Caco-2 (cell line): ENCODE measurements around the gene ADAT2. TPM values are rescaled to one million over a fixed set of nuclear protein-coding genes. Genes with fewer than 3 reads are reported as not detected.

Source experiments
- BruUV-seq: library from RNA; stranded (reverse); fragments of 400-500 nt; replicated peaks from 2 replicates; lab custom pipeline; 2021; lab: Mats Ljungman, UMichigan
- CTCF ChIA-PET: fragments of 300-600 bp; sonication (Branson Sonifier 250); formaldehyde crosslinking; loops from one replicate; lab custom pipeline; 2022; ENCODE audit warnings: antibody characterized with exemption; lab: Charles Lee
- POLR2A ChIA-PET: fragments of 300-600 bp; sonication (Branson Sonifier 250); formaldehyde crosslinking; loops from one replicate; lab custom pipeline; 2022; ENCODE audit warnings: antibody characterized with exemption; lab: Charles Lee
- DNase-seq, 2 experiments: peaks; one replicate each; pipeline versions ENCODE4 v3.0.0 to v3.0.0-alpha.2; 2020 to 2022
- H3K27me3 ChIP-seq: replicated peaks from 2 replicates; pipeline ENCODE4 v1.6.0; 2011; ENCODE audit warnings: low read length; ENCODE audit not compliant: control insufficient read depth, insufficient read depth
- H3K36me3 ChIP-seq: 2 replicates; pipeline ENCODE4 v1.5.1; 2011; ENCODE audit warnings: low read length; ENCODE audit not compliant: control insufficient read depth, insufficient read depth
- H3K4me1 ChIP-seq: fragments of 250-450 bp; sonication (Bioruptor Pico); 2 replicates; pipeline ENCODE4 v1.5.1; 2020; ENCODE audit warnings: mild to moderate bottlenecking
- H3K4me3 ChIP-seq: 2 replicates; pipeline ENCODE4 v1.5.1; 2011; ENCODE audit warnings: low read depth, mild to moderate bottlenecking, control low read depth, low read length
- H3K9me3 ChIP-seq: fragments of 250-450 bp; sonication (Bioruptor Pico); 2 replicates; pipeline ENCODE4 v1.5.1; 2020; ENCODE audit warnings: mild to moderate bottlenecking, moderate library complexity
- H3K27ac Mint-ChIP-seq: one replicate; pipeline ENCODE4 v1.8.0; 2022; ENCODE audit warnings: mixed read lengths; ENCODE audit not compliant: unreplicated experiment
- H3K27me3 Mint-ChIP-seq: one replicate; pipeline ENCODE4 v1.8.0; 2022; ENCODE audit warnings: mixed read lengths; ENCODE audit not compliant: insufficient read depth, unreplicated experiment
- H3K36me3 Mint-ChIP-seq: one replicate; pipeline ENCODE4 v1.8.0; 2022; ENCODE audit warnings: mild to moderate bottlenecking, mixed read lengths; ENCODE audit not compliant: insufficient read depth, unreplicated experiment
- H3K4me1 Mint-ChIP-seq: one replicate; pipeline ENCODE4 v1.8.0; 2022; ENCODE audit warnings: low read depth, mixed read lengths; ENCODE audit not compliant: unreplicated experiment
- H3K4me3 Mint-ChIP-seq: one replicate; pipeline ENCODE4 v1.8.0; 2022; ENCODE audit warnings: mild to moderate bottlenecking, moderate library complexity, mixed read lengths; ENCODE audit not compliant: unreplicated experiment
- H3K9me3 Mint-ChIP-seq: one replicate; pipeline ENCODE4 v1.8.0; 2022; ENCODE audit warnings: mixed read lengths; ENCODE audit not compliant: unreplicated experiment
- CTCF ChIP-seq, 2 experiments: fragments of 200-600 bp in 1 of 2; IDR thresholded peaks; 1 replicate in 1 of 2; 2 replicates in 1 of 2; pipeline versions ENCODE4 v1.5.1 to v1.8.0; 2011 to 2022; ENCODE audit warnings: antibody characterized with exemption in 1 of 2, control low read depth in 1 of 2, inconsistent platforms in 1 of 2, low read depth in 1 of 2, low read length in 1 of 2, mild to moderate bottlenecking in 1 of 2, moderate library complexity in 1 of 2; ENCODE audit not compliant: insufficient read depth in 1 of 2, severe bottlenecking in 1 of 2, unreplicated experiment in 1 of 2
- intact Hi-C: fragments of 100-400 bp; cut with micrococcal nuclease; formaldehyde crosslinking; loops from one replicate; pipeline ENCODE4 v1.10.0; 2022; ENCODE audit not compliant: unreplicated experiment
- total RNA-seq: library from RNA; stranded (reverse); gene quantifications from 2 replicates; pipeline ENCODE4 v1.2.3, GENCODE V29; 2022

Gene ADAT2
- total RNA-seq, 1 experiment from 2014 or later = 12.7 TPM

GRCh38 chr6:143465546-143465945 lies 15.1 kb upstream of the ADAT2 start:
- BruUV-seq = no TSS peak
- no peak for TF ChIP-seq CTCF (IDR thresholded peaks at IDR 0.05; ENCODE audit: insufficient read depth in 1 of 2, low read depth in 1 of 2, low read length in 1 of 2, severe bottlenecking in 1 of 2, unreplicated experiment in 1 of 2)
- no peaks in the 10 kb centered on the region for H3K27me3 ChIP-seq
- no peak overlapping the region for H3K27ac Mint-ChIP-seq
- no peaks in the 10 kb centered on the region for H3K9me3 ChIP-seq
- no peaks in the 10 kb centered on the region for H3K27me3 Mint-ChIP-seq
- H3K4me1 Mint-ChIP-seq = no peaks in the 10 kb centered on the region
- no peaks in the 10 kb centered on the region for H3K4me1 ChIP-seq
- H3K4me3 ChIP-seq = no peak overlapping the region
- H3K9me3 Mint-ChIP-seq = no peaks in the 10 kb centered on the region
- peaks cover 14% of the 10 kb centered on the region for H3K36me3 Mint-ChIP-seq
- H3K4me3 Mint-ChIP-seq = no peak overlapping the region
- H3K36me3 ChIP-seq = no peaks in the 10 kb centered on the region; the same call in 1 of the 2 replicates
- CTCF ChIA-PET = no interaction called here
- intact Hi-C loops = no loop called here
- DNase-seq = no peak
- POLR2A ChIA-PET = no interaction called here

- no peaks in the 10 kb centered on the region; the same call in 1 of the 2 replicates for H3K36me3 ChIP-seq
- no peaks in the 10 kb centered on the region for H3K9me3 ChIP-seq
- peak in 1 of 2 experiments; percentile 29 for DNase-seq
- H3K27me3 Mint-ChIP-seq = no peaks in the 10 kb centered on the region
- H3K36me3 Mint-ChIP-seq = peaks cover 26% of the 10 kb centered on the region
- CTCF ChIA-PET = interaction anchor here (0.9 kb wide), 1 partner anchor 88 kb away, joined by 3 read pairs; no protein-coding TSS in a partner anchor
- H3K9me3 Mint-ChIP-seq = no peaks in the 10 kb centered on the region
- POLR2A ChIA-PET = interaction anchor here (0.6 to 0.8 kb wide), 3 partner anchors 47 to 88 kb away, joined by 3 to 8 read pairs (median 3); no protein-coding TSS in a partner anchor
- H3K4me1 Mint-ChIP-seq = peaks cover 27% of the 10 kb centered on the region
- no TSS peak for BruUV-seq
- intact Hi-C loops = no loop called here
- H3K4me1 ChIP-seq = peaks cover 35% of the 10 kb centered on the region
- peak overlapping the region; percentile 56 for H3K4me3 Mint-ChIP-seq
- no peaks in the 10 kb centered on the region for H3K27me3 ChIP-seq
- TF ChIP-seq CTCF (IDR thresholded peaks at IDR 0.05; ENCODE audit: insufficient read depth in 1 of 2, low read depth in 1 of 2, low read length in 1 of 2, severe bottlenecking in 1 of 2, unreplicated experiment in 1 of 2) = no peak
- peak overlapping the region; percentile 66 for H3K27ac Mint-ChIP-seq
- H3K4me3 ChIP-seq = no peak overlapping the region
Observed at GRCh38 chr6:143457563-143458359, 7.3 kb upstream of the ADAT2 start.

- Mint-ChIP-seq H3K4me1 (peaks cover 15% of the 10 kb centered on the region), H3K27ac (peak overlapping the region; percentile 98), H3K36me3 (peaks cover 16% of the 10 kb centered on the region), H3K4me3 (peak overlapping the region; percentile 95), H3K27me3 (no peaks in the 10 kb centered on the region), H3K9me3 (no peaks in the 10 kb centered on the region)
- Histone ChIP-seq H3K36me3 (no peaks in the 10 kb centered on the region), H3K4me3 (peak overlapping the region; percentile 69), H3K27me3 (no peaks in the 10 kb centered on the region), H3K9me3 (no peaks in the 10 kb centered on the region), H3K4me1 (peaks cover 18% of the 10 kb centered on the region)
- ChIA-PET POLR2A (interaction anchor here (1.5 kb wide), 1 partner anchor 39 kb away, joined by 4 read pairs; no protein-coding TSS in a partner anchor), CTCF (no interaction called here)
- intact Hi-C loops = loop anchor here (2.0 to 5.0 kb wide), 2 partner anchors 85 to 201 kb away; no protein-coding TSS in a partner anchor
- no TSS peak for BruUV-seq
- no peak for TF ChIP-seq CTCF (IDR thresholded peaks at IDR 0.05; ENCODE audit: insufficient read depth in 1 of 2, low read depth in 1 of 2, low read length in 1 of 2, severe bottlenecking in 1 of 2, unreplicated experiment in 1 of 2)
- DNase-seq = peak in 1 of 2 experiments; percentile 15
Observed at GRCh38 chr6:143451531-143451930, 1.0 kb upstream of the ADAT2 start.
